ENCODE results near the gene SP2.

Gene SP2

DNA sequence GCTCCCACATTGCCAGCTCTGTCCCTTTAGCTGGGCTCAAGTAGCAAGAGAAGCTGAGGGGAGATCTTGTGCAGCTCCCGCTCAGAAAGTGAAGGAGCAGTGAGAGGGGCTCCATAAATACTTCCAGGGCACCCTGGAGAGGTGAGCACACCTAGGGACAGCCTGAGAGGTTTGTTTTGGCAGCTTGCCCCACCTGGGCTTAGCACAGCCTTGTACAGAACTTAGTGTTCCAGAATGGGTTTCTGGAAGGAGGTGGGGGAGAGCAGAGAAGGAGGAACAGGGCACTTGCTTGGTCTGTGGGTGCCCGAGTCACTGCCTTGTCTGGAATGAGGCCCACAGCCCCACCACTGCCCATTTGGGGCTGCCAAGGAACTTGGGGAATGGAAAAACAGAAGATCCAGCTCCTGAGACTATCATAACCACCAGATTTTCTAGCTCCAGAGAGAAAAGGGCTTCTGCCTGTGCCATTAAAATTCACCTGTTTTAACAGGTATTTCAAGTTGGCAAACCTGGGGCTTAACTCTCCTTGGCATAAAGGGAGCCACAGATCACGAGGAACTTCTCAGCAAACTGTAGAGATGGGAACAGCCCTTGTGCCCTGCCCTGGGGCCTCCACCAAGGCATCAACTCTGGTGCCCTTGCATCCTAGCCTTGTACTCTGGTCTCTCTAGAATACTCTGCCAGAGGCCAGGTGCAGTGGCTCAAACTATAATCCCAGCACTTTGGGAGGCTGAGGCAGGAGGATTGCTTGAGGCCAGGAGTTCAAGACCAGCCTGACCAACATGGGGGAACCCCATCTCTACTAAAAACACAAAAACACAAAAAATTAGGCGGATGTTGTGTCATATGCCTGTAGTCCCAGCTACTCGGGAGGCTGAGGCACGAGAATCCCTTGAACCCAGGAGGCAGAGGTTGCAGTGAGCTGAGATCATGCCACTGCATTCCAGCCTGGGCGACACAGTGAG, 59.7 kb downstream of the SP2 start:
- TF ChIP-seq POU2F2 (IDR thresholded peaks at IDR 0.05; ENCODE audit: low read depth, low read length) (no peak), POLR2A (IDR thresholded peaks at IDR 0.05; ENCODE audit: low read depth, low read length) (no peak), POLR2AphosphoS5 (IDR thresholded peaks at IDR 0.05; ENCODE audit: low read depth, low read length) (no peak), PAX5 (IDR thresholded peaks at IDR 0.05; ENCODE audit: insufficient read depth, low read length, severe bottlenecking) (no peak), SPI1 (IDR thresholded peaks at IDR 0.05; ENCODE audit: low read depth, low read length) (no peak), TAF1 (IDR thresholded peaks at IDR 0.05; ENCODE audit: low read depth, low read length) (no peak)
- FAIRE-seq (no peak), DNase-seq (ENCODE audit: insufficient read length, low spot score) (no peak)

DNA sequence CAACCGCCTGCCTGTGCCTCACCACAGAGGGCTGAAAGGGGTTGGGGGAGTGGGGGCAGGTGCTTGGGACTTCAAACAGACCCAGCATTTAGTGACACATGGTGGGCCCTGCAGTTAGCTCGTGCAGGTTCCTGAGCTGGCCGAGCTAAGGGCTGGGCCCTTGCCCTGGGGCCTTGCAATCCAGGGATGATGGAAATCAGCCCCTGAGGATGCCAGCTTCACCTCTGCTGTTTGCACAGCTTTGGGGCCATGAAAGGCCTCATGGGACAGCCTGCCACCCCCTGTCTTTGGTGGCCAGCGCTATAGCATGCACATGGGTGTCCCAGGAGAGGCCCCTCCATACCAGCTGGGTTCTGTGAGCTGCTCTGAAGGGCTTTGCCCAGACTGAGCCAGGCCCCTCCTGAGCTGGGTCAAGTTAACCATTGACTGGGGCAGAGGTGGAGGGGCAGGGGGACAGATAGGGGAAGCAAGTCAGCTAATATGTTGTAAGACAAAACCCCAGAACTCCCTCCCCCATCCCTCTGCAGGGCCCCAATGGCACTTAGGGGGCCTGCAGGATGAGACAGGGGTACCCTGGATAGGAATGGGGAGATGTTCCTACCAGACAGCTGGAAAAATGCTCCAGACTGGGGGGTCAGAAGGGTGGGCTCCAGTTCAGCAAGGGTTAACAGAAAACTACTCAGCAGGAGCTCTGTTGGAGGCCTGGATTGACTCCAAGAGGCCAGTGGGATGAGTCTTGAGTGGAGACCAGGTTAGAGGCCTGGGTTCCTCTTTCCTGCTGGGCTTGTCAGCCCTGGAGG, 61.0 kb downstream of the SP2 start:
- FAIRE-seq (no peak), DNase-seq (ENCODE audit: insufficient read length, low spot score) (no peak)
- no peak for TF ChIP-seq POLR2A (IDR thresholded peaks at IDR 0.05; ENCODE audit: low read depth, low read length)
- TF ChIP-seq TAF1 (IDR thresholded peaks at IDR 0.05; ENCODE audit: low read depth, low read length), result no peak
- TF ChIP-seq POU2F2 (IDR thresholded peaks at IDR 0.05; ENCODE audit: low read depth, low read length), result no peak
- TF ChIP-seq SPI1 (IDR thresholded peaks at IDR 0.05; ENCODE audit: low read depth, low read length), result no peak
- TF ChIP-seq PAX5 (IDR thresholded peaks at IDR 0.05; ENCODE audit: insufficient read depth, low read length, severe bottlenecking), result no peak
- TF ChIP-seq POLR2AphosphoS5 (IDR thresholded peaks at IDR 0.05; ENCODE audit: low read depth, low read length), result no peak

DNA sequence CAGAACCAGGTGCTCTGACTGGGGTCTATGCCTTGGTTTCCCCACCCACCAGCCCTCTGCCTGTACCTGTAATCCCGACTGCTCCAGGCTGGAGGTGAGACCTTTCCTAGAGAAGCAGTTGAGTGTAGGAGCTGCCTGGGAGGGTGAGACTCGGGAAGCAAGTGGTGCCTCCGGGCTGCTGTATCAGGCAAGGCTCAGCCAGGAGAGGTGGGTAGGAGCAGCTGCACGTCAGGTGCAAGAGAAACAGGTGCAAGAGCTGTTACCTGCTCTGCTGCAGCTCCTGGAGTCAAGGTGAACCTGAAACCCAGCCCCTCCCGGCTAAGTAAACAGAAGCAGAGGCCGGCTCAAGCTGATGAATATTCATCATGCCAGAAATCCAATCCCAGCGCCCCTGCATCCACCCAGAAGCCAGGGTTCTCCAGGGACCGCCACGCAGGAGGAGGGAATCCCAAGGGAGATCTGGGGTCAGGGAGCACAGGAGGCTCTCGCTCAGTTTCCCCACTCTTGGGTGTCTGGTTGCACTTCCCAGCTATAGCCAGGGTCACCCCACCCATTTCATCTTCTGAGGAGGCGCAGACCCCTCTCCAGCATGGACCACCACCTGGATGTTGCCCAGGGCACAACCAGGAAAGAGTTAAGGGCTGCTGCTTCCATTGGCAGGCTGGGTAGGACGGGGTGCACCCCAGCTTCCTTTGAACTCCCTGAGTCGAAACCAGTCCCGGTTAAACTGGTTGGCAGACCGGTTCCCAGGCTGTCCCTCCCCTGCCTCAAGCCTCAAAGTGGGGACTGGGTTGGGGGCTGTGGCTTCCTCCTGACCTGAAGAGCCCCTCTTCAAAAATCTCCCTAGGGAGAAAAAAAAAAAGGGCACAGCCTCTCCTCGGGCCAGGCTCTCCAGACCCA, 61.8 kb downstream of the SP2 start, which contains the start of gene PRR15L:
Gene PRR15L, minus strand, starts transcription at position 293 of the 900 bp plus-strand sequence. CDS start 4,649 bp downstream, outside the sequence.
- DNase-seq (ENCODE audit: insufficient read length, low spot score), result no peak

DNA sequence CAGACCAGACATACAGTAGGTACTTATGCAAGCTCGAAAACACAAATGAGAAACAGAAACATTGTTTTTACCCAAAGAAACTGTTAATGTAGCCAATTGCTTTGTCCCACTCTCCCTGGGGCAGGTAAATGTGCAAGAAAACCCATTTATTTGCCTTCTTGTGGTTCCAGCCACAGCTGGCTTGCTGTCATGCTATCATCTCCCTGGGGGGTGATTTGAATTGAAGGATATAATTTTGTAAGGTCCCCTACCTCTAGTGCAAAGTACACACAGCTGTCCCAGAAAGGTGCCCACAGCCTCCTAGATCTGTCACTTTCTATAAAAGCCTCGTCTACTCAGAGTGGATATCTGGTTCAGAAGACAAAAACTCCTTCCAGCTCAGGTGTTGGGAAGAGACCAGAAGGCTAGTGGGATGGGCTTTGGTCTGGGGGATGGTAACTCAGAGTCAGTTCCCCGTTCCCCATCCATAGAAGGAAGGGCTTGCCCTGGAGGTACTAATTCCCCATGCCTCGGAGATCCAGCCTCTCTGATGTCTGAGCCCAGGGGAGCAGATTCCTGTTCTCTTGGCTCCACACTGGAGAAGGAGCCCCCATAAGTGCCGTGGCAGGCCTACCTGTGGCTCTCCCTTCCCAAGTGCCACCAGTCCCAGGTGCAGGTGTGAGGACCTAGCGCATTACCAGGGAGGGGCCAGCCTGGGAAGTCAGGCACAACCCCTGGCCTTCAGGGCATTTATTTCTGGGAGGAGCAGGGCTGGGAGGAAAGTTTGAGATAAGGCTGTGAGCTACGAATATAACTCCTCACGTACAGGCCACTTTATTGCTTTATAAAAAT, 64.0 kb downstream of the SP2 start:
- FAIRE-seq, result no peak
- TF ChIP-seq POLR2A (IDR thresholded peaks at IDR 0.05; ENCODE audit: low read depth, low read length), result no peak
- TF ChIP-seq PAX5 (IDR thresholded peaks at IDR 0.05; ENCODE audit: insufficient read depth, low read length, severe bottlenecking), result no peak
- TF ChIP-seq TAF1 (IDR thresholded peaks at IDR 0.05; ENCODE audit: low read depth, low read length), result no peak
- no peak for TF ChIP-seq SPI1 (IDR thresholded peaks at IDR 0.05; ENCODE audit: low read depth, low read length)
- TF ChIP-seq POLR2AphosphoS5 (IDR thresholded peaks at IDR 0.05; ENCODE audit: low read depth, low read length), result no peak
- TF ChIP-seq POU2F2 (IDR thresholded peaks at IDR 0.05; ENCODE audit: low read depth, low read length), result no peak
- DNase-seq (ENCODE audit: insufficient read length, low spot score), result no peak

More for the DNA sequence above, 61.8 kb downstream of the SP2 start, which contains the start of gene PRR15L:
- no peak for FAIRE-seq
- no peak for TF ChIP-seq SPI1 (IDR thresholded peaks at IDR 0.05; ENCODE audit: low read depth, low read length)
- no peak for TF ChIP-seq TAF1 (IDR thresholded peaks at IDR 0.05; ENCODE audit: low read depth, low read length)
- no peak for TF ChIP-seq POLR2A (IDR thresholded peaks at IDR 0.05; ENCODE audit: low read depth, low read length)
- no peak for TF ChIP-seq POU2F2 (IDR thresholded peaks at IDR 0.05; ENCODE audit: low read depth, low read length)
- no peak for TF ChIP-seq POLR2AphosphoS5 (IDR thresholded peaks at IDR 0.05; ENCODE audit: low read depth, low read length)
- no peak for TF ChIP-seq PAX5 (IDR thresholded peaks at IDR 0.05; ENCODE audit: insufficient read depth, low read length, severe bottlenecking)

- FAIRE-seq (no peak), DNase-seq (ENCODE audit: insufficient read length, low spot score) (no peak)
- TF ChIP-seq POU2F2 (IDR thresholded peaks at IDR 0.05; ENCODE audit: low read depth, low read length) (no peak), POLR2A (IDR thresholded peaks at IDR 0.05; ENCODE audit: low read depth, low read length) (no peak), TAF1 (IDR thresholded peaks at IDR 0.05; ENCODE audit: low read depth, low read length) (no peak), POLR2AphosphoS5 (IDR thresholded peaks at IDR 0.05; ENCODE audit: low read depth, low read length) (no peak), PAX5 (IDR thresholded peaks at IDR 0.05; ENCODE audit: insufficient read depth, low read length, severe bottlenecking) (no peak), SPI1 (IDR thresholded peaks at IDR 0.05; ENCODE audit: low read depth, low read length) (no peak)
Measured at GRCh38 chr17:47961406-47961805, 65.4 kb downstream of the SP2 start.

GRCh38 chr17:47962901-47963300, 66.9 kb downstream of the SP2 start:
- FAIRE-seq, result no peak
- no peak for TF ChIP-seq POU2F2 (IDR thresholded peaks at IDR 0.05; ENCODE audit: low read depth, low read length)
- no peak for TF ChIP-seq SPI1 (IDR thresholded peaks at IDR 0.05; ENCODE audit: low read depth, low read length)
- no peak for TF ChIP-seq POLR2AphosphoS5 (IDR thresholded peaks at IDR 0.05; ENCODE audit: low read depth, low read length)
- TF ChIP-seq TAF1 (IDR thresholded peaks at IDR 0.05; ENCODE audit: low read depth, low read length), result no peak
- TF ChIP-seq PAX5 (IDR thresholded peaks at IDR 0.05; ENCODE audit: insufficient read depth, low read length, severe bottlenecking), result no peak
- no peak for TF ChIP-seq POLR2A (IDR thresholded peaks at IDR 0.05; ENCODE audit: low read depth, low read length)
- no peak for DNase-seq (ENCODE audit: insufficient read length, low spot score)

- FAIRE-seq (no peak), DNase-seq (ENCODE audit: insufficient read length, low spot score) (no peak)
- TF ChIP-seq TAF1 (IDR thresholded peaks at IDR 0.05; ENCODE audit: low read depth, low read length) (no peak), PAX5 (IDR thresholded peaks at IDR 0.05; ENCODE audit: insufficient read depth, low read length, severe bottlenecking) (no peak), SPI1 (IDR thresholded peaks at IDR 0.05; ENCODE audit: low read depth, low read length) (no peak), POU2F2 (IDR thresholded peaks at IDR 0.05; ENCODE audit: low read depth, low read length) (no peak), POLR2A (IDR thresholded peaks at IDR 0.05; ENCODE audit: low read depth, low read length) (no peak), POLR2AphosphoS5 (IDR thresholded peaks at IDR 0.05; ENCODE audit: low read depth, low read length) (no peak)
Measured at GRCh38 chr17:47964856-47965255, 68.8 kb downstream of the SP2 start.

All from GM12891 (cell line).